KOPT-K1 (cell line): ENCODE measurements around the gene DLG2.
"Not testable (repeated sequence)": the region's sequence is repeated elsewhere in the genome, so short reads cannot be mapped to it uniquely, and the experiment has no call there.

Experiments
- H3K27ac ChIP-seq: fragments of 200-600 bp; sonication (generic); 2 replicates; pipeline ENCODE4 v1.5.1; 2016; ENCODE audit warnings: antibody characterized with exemption, mild to moderate bottlenecking, low read depth, low read length; ENCODE audit not compliant: poor library complexity, severe bottlenecking
- H3K36me3 ChIP-seq: fragments of 200-600 bp; sonication (generic); 2 replicates; pipeline ENCODE4 v1.5.1; 2017; ENCODE audit warnings: antibody characterized with exemption, mild to moderate bottlenecking, low read length, moderate library complexity; ENCODE audit not compliant: insufficient read depth
- H3K9me3 ChIP-seq: fragments of 200-600 bp; sonication (generic); 2 replicates; pipeline ENCODE4 v1.5.1; 2017; ENCODE audit warnings: antibody characterized with exemption, low read length, mild to moderate bottlenecking; ENCODE audit not compliant: insufficient read depth, poor library complexity, severe bottlenecking

Gene DLG2

DNA sequence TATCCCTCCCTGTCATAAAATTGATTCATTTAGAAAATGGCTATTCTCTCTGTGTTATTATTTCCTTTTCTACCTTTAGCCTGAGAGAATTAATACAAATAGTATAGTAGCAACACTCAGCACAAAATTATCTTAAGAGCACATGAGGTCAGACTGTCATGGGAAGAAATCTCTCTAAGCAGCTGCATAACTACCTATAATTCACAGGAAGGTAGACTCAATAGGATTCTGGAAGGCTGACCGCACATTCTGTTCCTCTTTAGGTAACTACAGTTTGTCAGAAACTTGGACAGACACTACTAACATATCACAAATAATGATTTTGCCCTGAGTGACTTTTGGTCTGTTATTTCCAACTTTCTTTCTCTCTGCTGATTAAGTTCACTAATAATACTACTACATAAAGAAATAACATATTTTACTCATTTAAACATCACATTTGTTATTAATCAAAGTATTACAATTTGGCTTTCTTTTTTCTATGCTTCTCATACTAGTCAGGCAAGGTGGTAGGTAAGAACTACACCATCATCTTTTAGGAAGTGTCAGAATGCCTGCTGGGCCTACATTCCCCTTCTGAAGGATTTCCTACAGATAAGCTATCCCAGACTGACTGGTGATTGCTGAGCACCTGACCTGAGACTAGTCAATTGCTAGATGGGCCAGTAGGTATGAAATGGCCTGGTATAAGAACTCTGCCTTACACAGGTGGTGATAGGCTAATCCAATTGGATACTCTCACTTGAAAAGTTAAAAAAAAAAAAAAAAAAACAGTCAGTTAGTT lies 325.1 kb downstream of the DLG2 start:
- Histone ChIP-seq H3K27ac (no peak overlapping the region), H3K36me3 (no peaks in the 10 kb centered on the region)

DNA sequence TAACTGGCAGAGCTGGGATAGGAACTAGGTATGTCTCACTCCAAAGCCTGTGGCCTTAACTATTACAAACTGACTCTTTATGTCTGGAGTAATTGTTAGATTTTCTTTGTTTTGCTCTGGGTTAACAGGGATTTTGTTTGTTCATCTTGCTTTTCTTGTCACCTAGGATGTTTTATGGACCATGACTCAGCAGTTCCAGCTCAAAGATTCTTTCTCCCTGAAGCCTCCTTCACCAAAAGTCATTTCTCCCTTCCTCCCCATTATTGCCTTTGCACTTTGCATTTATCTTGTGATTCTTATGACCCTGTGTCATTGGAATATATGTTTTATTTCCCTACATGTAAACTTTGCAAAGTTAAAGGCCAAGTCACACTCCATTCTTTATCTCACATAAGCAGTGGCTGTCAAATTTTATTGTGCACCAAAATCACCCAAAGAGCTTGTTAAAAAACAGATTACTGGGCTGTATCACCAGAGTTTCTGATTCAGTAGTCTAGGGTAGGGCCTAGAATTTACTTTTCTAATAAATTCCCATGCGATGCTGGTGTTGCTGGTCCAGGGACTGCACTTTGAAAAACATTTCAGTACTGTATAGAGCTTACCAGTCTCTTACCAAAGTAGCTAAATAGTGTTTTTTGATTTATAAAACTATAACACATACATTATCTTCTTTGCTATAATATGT lies 327.7 kb downstream of the DLG2 start:
- Histone ChIP-seq H3K9me3 (no peaks in the 10 kb centered on the region), H3K36me3 (no peaks in the 10 kb centered on the region), H3K27ac (no peak overlapping the region)

More for the DNA sequence above, 325.1 kb downstream of the DLG2 start:
- no peaks in the 10 kb centered on the region for H3K9me3 ChIP-seq

- no peaks in the 10 kb centered on the region for H3K36me3 ChIP-seq
- no peak overlapping the region for H3K27ac ChIP-seq
- H3K9me3 ChIP-seq, result no peaks in the 10 kb centered on the region
These were observed 331.4 kb downstream of the DLG2 start for GRCh38 chr11:85295694-85296271.

- H3K27ac ChIP-seq, result no peak overlapping the region
- H3K9me3 ChIP-seq, result no peaks in the 10 kb centered on the region
These were observed 345.6 kb downstream of the DLG2 start for GRCh38 chr11:85281550-85281949.

DNA sequence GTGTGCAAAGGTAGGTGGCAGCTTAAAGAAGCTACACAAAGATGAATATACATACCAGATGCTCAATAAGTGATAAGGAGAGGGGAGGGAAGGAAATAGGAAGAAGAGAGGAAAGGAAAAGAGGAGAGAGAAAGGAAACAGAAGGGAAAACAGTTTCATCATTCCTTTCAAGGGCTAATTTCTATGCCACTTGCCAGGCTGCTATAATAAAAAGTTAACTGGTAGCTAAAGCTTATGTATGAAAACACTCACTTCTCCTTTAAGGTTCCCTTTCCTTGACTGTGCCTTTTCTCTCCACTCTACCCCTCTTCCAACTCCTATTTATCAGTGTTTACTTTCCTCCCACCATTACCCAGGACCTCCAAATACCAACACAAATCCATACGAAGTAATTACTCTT lies 347.9 kb downstream of the DLG2 start:
- H3K36me3 ChIP-seq, result no peaks in the 10 kb centered on the region
- H3K27ac ChIP-seq, result no peak overlapping the region
- no peaks in the 10 kb centered on the region for H3K9me3 ChIP-seq

More at GRCh38 chr11:85281550-85281949, 345.6 kb downstream of the DLG2 start:
- H3K36me3 ChIP-seq, result no peaks in the 10 kb centered on the region

DNA sequence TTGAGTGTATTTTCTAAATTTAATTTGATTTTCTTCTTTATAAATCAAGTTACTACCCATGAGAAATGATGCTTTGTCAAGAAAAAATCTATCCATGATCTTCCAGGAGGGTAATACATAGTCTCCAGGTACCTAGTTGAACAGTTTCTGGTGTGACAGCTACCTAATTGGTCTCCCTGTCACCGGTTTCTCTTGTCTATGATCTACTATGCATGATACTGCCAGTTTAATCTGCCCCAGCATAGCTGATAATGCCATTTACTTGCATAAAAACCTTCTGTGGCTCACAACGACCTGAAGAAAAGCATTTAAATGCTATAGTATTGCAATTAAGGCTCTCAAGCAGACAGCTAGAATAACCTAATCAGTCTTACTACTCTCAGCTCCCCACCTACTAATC lies 349.5 kb downstream of the DLG2 start:
- Histone ChIP-seq H3K9me3 (no peaks in the 10 kb centered on the region), H3K36me3 (no peaks in the 10 kb centered on the region), H3K27ac (no peak overlapping the region)

DNA sequence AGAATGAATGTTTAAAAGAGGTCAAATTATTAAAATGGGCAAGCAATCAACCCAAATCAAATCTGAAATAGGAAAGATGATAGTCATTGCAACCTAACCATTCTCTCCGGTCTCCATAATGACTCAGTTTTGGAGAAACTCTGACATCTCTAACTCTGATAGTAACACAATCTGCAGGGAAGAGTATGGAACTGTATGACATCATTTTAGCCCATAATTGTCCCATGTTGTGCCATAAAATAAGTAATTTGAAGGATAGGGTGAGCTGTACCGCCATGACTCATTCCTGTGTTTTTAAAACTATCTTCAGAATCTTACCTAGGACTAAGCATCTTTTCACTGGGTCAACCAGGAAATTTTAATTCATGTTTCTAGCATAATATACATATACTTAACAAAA lies 350.8 kb downstream of the DLG2 start:
- Histone ChIP-seq H3K36me3 (no peaks in the 10 kb centered on the region), H3K27ac (no peak overlapping the region), H3K9me3 (no peaks in the 10 kb centered on the region)

DNA sequence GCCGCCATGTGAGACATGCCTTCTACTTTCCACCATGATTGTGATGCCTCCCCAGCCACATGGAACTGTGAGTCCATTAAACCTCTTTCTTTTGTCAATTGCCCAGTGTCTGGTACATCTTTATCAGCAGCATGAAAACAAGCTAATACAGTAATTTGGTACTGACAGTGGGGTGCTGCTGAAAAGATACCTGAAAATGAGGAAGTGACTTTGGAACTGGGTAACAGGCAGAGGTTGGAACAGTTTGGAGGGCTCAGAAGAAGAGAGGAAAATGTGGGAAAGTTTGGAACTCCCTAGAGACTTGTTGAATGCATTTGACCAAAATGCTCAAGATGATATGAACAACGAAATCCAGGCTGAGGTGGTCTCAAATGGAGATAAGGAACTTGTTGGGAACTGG lies 356.8 kb downstream of the DLG2 start:
- H3K27ac ChIP-seq, H3K36me3 ChIP-seq: not testable (repeated sequence)

GRCh38 chr11:85269109-85269508 lies 358.0 kb downstream of the DLG2 start:
- no peaks in the 10 kb centered on the region for H3K36me3 ChIP-seq
- H3K9me3 ChIP-seq, result no peaks in the 10 kb centered on the region
- H3K27ac ChIP-seq, result no peak overlapping the region

More for the DNA sequence above, 356.8 kb downstream of the DLG2 start:
- H3K9me3 ChIP-seq, result not testable (repeated sequence)

- Histone ChIP-seq H3K9me3 (no peaks in the 10 kb centered on the region), H3K27ac (no peak overlapping the region), H3K36me3 (no peaks in the 10 kb centered on the region)
These were observed 360.5 kb downstream of the DLG2 start for GRCh38 chr11:85266646-85267045.

DNA sequence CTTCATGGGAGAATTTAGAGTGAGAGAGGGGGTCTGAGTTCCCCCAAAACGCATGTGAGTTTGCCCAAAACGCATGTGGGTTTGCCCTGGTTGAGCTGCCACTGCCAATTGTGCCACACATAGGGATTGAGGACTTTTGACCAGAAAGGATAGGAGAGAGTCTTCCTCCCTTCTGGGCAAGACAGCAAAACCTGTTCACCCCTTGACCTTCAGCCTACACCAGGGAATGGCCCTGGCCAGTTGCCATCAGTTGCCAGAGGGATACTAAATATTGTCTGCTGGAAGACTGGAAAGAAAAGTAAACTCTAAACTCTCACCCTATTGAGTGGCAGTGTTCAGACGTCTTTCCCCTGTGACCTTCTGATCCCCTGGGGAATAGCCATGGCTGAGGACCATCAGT lies 363.8 kb downstream of the DLG2 start:
- Histone ChIP-seq H3K36me3 (no peaks in the 10 kb centered on the region), H3K27ac (no peak overlapping the region), H3K9me3 (no peaks in the 10 kb centered on the region)

DNA sequence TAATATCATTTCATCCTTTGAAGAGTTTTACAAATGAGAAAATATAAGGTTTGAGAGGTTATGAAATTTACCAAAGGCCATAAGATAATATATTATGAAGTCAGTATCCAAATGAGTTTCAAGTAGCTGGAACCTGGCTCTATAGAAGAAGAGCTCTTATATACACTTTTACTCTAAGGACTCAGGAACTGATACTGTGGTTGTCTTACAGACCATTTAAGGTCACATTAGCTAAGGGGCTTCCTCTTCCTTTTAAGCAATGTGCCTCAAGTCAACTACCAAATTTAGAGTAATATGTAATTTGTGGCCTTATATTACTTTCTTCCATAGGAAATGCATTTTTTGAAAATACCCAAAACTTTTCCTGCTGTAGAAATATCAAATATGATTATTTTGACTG lies 369.3 kb downstream of the DLG2 start:
- Histone ChIP-seq H3K36me3 (no peaks in the 10 kb centered on the region), H3K27ac (no peak overlapping the region), H3K9me3 (no peaks in the 10 kb centered on the region)

GRCh38 chr11:85256433-85256832 lies 370.7 kb downstream of the DLG2 start:
- Histone ChIP-seq H3K27ac (no peak overlapping the region), H3K9me3 (no peaks in the 10 kb centered on the region), H3K36me3 (no peaks in the 10 kb centered on the region)

DNA sequence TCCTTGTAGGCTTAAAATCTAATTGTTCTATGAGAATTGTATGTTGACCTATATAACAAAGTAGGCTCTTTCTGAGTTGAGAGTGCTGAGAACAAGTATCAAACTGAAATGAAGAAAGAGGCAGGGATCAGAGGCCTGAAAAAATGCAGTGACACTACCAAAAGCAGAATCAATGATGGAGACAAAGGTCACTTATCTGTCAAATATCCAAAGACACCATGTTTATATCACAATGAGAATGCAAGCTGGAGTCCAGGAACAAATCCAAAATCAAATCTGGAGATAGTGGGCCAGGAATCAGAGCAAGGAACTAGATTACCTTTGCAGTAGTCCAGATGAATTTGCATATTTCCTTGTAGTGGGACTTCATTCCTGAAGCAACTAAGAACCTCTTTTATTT lies 377.7 kb downstream of the DLG2 start:
- H3K36me3 ChIP-seq, result no peaks in the 10 kb centered on the region
- H3K9me3 ChIP-seq, result no peaks in the 10 kb centered on the region
- H3K27ac ChIP-seq, result no peak overlapping the region

- Histone ChIP-seq H3K36me3 (no peaks in the 10 kb centered on the region), H3K9me3 (no peaks in the 10 kb centered on the region), H3K27ac (no peak overlapping the region)
These were observed 379.3 kb downstream of the DLG2 start for GRCh38 chr11:85247797-85248196.
